ENCODE data around the gene CYB5R4. TPM values are rescaled to one million over a fixed set of nuclear protein-coding genes. Genes with fewer than 3 reads are reported as not detected.

The CYB5R4 gene
- polyA plus RNA-seq, 4 donors, result 10.0 to 15.4 (median 11.8) TPM

DNA sequence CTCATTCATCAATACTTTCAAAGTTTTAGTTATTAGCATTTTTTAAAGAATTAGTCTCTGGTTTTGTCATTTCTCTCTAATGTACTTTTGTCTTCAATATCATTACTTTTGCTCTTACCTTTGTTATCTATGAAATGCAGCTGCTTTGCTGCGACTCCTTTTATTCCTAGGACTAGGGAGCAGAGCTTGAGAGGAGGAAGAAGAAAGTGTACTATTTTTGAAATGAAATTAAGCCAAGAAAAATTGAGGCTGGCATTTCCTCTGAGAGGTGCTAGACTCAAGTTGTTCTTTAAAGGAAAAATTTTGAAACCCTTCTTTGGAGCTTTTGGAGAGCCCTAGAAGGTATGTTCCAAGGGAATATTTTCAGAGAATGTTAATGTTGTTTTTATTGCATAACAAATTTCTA is 125.8 kb downstream of the CYB5R4 start:
- Histone ChIP-seq H3K27me3 (ENCODE audit: control insufficient read depth in 3 of 3, insufficient read depth in 3 of 3, low read length in 3 of 3) (no peaks in the 10 kb centered on the region), H3K9me3 (ENCODE audit: control insufficient read depth in 2 of 2, insufficient read depth in 1 of 2, low read depth in 1 of 2, low read length in 1 of 2) (no peaks in the 10 kb centered on the region), H3K4me1 (ENCODE audit: control insufficient read depth in 3 of 3, insufficient read depth in 2 of 3, low read depth in 1 of 3, low read length in 2 of 3) (no peaks in the 10 kb centered on the region), H3K27ac (ENCODE audit: low read depth in 1 of 3, low read length in 2 of 3) (no peak overlapping the region), H3K4me3 (ENCODE audit: low read depth in 1 of 3, low read length in 3 of 3) (no peak overlapping the region), H3K36me3 (ENCODE audit: control insufficient read depth in 3 of 3, insufficient read depth in 2 of 3, low read depth in 1 of 3, low read length in 3 of 3) (no peaks in the 10 kb centered on the region)
- FAIRE-seq (no peak), DNase-seq (no peak)
- WGBS, 3 donors, result 87 to 92% (median 88%) methylated on average over 1 of the region's 1 CpG

DNA sequence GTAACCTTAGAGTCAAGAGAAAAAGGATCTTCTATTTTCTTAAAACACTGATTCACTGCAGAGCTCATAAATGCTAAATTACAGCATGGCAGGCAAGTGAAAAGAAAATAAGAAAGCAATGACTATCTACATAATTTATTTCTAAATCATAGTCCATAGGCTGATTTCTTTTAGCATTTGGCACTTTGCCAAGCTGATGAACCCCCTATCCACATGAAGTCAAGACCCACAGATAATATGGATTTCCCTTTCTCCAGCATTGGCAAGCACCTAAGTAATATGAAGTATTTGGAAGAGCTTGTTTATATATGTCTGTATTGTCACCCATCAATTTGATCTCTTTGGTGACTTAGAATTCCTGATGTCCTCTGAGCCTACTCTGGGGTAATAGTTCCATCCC is 126.2 kb downstream of the CYB5R4 start:
- no peaks in the 10 kb centered on the region for H3K9me3 ChIP-seq (ENCODE audit: control insufficient read depth in 2 of 2, insufficient read depth in 1 of 2, low read depth in 1 of 2, low read length in 1 of 2)
- DNase-seq (no peak), FAIRE-seq (no peak)
- H3K4me3 ChIP-seq (ENCODE audit: low read depth in 1 of 3, low read length in 3 of 3), result no peak overlapping the region
- no peak overlapping the region for H3K27ac ChIP-seq (ENCODE audit: low read depth in 1 of 3, low read length in 2 of 3)
- no peaks in the 10 kb centered on the region for H3K36me3 ChIP-seq (ENCODE audit: control insufficient read depth in 3 of 3, insufficient read depth in 2 of 3, low read depth in 1 of 3, low read length in 3 of 3)
- no peaks in the 10 kb centered on the region for H3K27me3 ChIP-seq (ENCODE audit: control insufficient read depth in 3 of 3, insufficient read depth in 3 of 3, low read length in 3 of 3)
- H3K4me1 ChIP-seq (ENCODE audit: control insufficient read depth in 3 of 3, insufficient read depth in 2 of 3, low read depth in 1 of 3, low read length in 2 of 3), result no peaks in the 10 kb centered on the region

DNA sequence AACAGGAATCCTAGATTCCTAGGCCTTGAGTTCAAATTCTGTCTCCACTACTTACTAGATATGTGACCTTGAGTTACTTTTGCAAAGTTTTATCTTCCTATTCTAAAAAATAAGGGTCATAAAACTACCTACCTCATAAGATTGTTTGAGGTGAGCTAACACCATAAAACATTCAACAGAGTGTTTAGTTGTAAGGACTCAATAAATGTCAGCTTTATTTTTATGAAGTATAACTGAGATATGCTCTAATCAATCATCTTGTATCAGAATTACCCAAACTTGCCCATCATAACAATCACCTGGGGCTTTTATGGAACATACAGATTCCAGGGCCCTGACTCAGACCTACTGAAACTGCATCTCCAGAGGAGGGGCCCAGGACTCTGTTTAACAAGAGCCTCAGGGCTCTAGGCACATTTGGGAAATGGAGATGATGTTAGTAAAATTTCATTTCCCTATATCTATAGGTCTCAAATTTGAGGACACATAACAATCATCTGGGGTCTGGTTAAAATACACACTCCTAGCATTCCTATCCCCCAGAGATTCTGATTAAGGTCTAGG is 138.6 kb downstream of the CYB5R4 start:
- no peaks in the 10 kb centered on the region for H3K4me1 ChIP-seq (ENCODE audit: control insufficient read depth in 3 of 3, insufficient read depth in 2 of 3, low read depth in 1 of 3, low read length in 2 of 3)
- no peaks in the 10 kb centered on the region for H3K27me3 ChIP-seq (ENCODE audit: control insufficient read depth in 3 of 3, insufficient read depth in 3 of 3, low read length in 3 of 3)
- peaks cover 0 to 2% of the 10 kb centered on the region in 2 donors for H3K9me3 ChIP-seq (ENCODE audit: control insufficient read depth in 2 of 2, insufficient read depth in 1 of 2, low read depth in 1 of 2, low read length in 1 of 2)
- DNase-seq (no peak), FAIRE-seq (no peak)
- H3K27ac ChIP-seq (ENCODE audit: low read depth in 1 of 3, low read length in 2 of 3), result no peak overlapping the region
- H3K36me3 ChIP-seq (ENCODE audit: control insufficient read depth in 3 of 3, insufficient read depth in 2 of 3, low read depth in 1 of 3, low read length in 3 of 3), result no peaks in the 10 kb centered on the region
- no peak overlapping the region for H3K4me3 ChIP-seq (ENCODE audit: low read depth in 1 of 3, low read length in 3 of 3)

DNA sequence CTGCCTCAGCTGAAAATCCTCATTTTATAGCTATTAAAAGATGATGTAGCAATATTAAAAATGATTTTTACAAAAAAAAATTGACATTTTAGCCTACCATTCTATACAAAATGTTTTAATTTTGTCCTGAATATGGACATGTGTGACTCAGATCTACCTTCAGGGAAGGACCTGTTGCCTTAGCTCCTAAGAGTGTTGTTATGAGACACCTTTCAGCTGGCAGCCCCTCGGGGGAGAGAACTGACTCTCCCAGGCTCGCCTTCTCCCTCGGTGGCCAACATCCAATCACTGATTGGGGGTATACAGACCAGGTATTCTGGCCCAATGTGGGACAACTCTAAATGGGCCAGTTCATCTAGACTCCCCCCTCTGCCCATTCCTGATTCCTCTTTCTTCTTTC is 141.6 kb downstream of the CYB5R4 start:
- H3K4me3 ChIP-seq (ENCODE audit: low read depth in 1 of 3, low read length in 3 of 3), result no peak overlapping the region
- H3K36me3 ChIP-seq (ENCODE audit: control insufficient read depth in 3 of 3, insufficient read depth in 2 of 3, low read depth in 1 of 3, low read length in 3 of 3), result no peaks in the 10 kb centered on the region
- no peak overlapping the region for H3K27ac ChIP-seq (ENCODE audit: low read depth in 1 of 3, low read length in 2 of 3)
- FAIRE-seq (no peak), DNase-seq (no peak)
- no peaks in the 10 kb centered on the region for H3K4me1 ChIP-seq (ENCODE audit: control insufficient read depth in 3 of 3, insufficient read depth in 2 of 3, low read depth in 1 of 3, low read length in 2 of 3)
- WGBS, 3 donors, result 85 to 92% (median 89%) methylated on average over 3 of the region's 3 CpGs
- H3K27me3 ChIP-seq (ENCODE audit: control insufficient read depth in 3 of 3, insufficient read depth in 3 of 3, low read length in 3 of 3), result no peaks in the 10 kb centered on the region
- H3K9me3 ChIP-seq (ENCODE audit: control insufficient read depth in 2 of 2, insufficient read depth in 1 of 2, low read depth in 1 of 2, low read length in 1 of 2), result peaks cover 0 to under 1% of the 10 kb centered on the region in 2 donors

DNA sequence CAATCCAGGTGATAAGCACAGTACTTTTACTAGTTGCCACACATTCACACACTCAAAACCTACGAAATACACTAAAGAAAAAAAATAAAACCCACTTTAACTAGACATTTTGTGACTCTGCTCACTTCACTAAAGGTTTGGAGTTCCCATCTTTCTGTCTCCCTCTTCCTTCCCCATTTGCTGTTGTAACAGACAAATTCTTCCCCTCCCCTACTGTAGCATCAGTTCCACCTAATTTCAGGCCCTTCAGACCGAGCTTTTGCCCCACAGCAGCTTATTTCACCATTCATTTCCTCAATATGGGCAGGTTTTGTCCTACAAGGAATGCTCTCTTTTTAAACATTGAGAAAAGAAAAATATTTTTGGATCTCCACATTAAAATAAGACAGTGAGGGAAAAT is 142.7 kb downstream of the CYB5R4 start:
- 60 to 75% (median 74%) methylated on average over 2 of the region's 2 CpGs for WGBS, 3 donors
- DNase-seq, result no peak
- Histone ChIP-seq H3K9me3 (ENCODE audit: control insufficient read depth in 2 of 2, insufficient read depth in 1 of 2, low read depth in 1 of 2, low read length in 1 of 2) (no peaks in the 10 kb centered on the region), H3K27ac (ENCODE audit: low read depth in 1 of 3, low read length in 2 of 3) (no peak overlapping the region), H3K4me3 (ENCODE audit: low read depth in 1 of 3, low read length in 3 of 3) (no peak overlapping the region), H3K36me3 (ENCODE audit: control insufficient read depth in 3 of 3, insufficient read depth in 2 of 3, low read depth in 1 of 3, low read length in 3 of 3) (no peaks in the 10 kb centered on the region), H3K27me3 (ENCODE audit: control insufficient read depth in 3 of 3, insufficient read depth in 3 of 3, low read length in 3 of 3) (no peaks in the 10 kb centered on the region), H3K4me1 (ENCODE audit: control insufficient read depth in 3 of 3, insufficient read depth in 2 of 3, low read depth in 1 of 3, low read length in 2 of 3) (no peaks in the 10 kb centered on the region)
- no peak for FAIRE-seq

DNA sequence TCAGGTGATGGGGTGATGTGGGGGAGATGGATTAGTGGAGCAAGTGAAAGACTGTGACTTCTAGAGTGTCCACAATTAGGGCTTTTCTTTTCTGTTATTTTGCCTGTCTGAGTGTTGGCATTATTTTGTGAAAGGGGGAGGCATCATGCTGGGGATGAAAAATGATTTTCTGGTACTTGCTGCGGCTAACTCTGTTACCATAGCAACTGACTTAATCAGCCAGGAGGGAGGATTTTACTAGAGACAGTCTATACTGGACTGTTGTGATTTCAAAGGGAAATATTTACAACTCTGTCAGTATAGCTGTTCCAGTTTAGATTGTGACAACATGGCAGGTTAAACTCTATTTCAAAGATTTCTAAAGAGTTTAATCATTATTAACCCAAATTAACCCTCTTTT is 143.6 kb downstream of the CYB5R4 start:
- H3K9me3 ChIP-seq (ENCODE audit: control insufficient read depth in 2 of 2, insufficient read depth in 1 of 2, low read depth in 1 of 2, low read length in 1 of 2), result no peaks in the 10 kb centered on the region
- H3K27me3 ChIP-seq (ENCODE audit: control insufficient read depth in 3 of 3, insufficient read depth in 3 of 3, low read length in 3 of 3), result no peaks in the 10 kb centered on the region
- no peak overlapping the region for H3K27ac ChIP-seq (ENCODE audit: low read depth in 1 of 3, low read length in 2 of 3)
- 27 to 52% (median 42%) methylated on average over 1 of the region's 1 CpG for WGBS, 3 donors
- H3K36me3 ChIP-seq (ENCODE audit: control insufficient read depth in 3 of 3, insufficient read depth in 2 of 3, low read depth in 1 of 3, low read length in 3 of 3), result no peaks in the 10 kb centered on the region
- no peaks in the 10 kb centered on the region for H3K4me1 ChIP-seq (ENCODE audit: control insufficient read depth in 3 of 3, insufficient read depth in 2 of 3, low read depth in 1 of 3, low read length in 2 of 3)
- FAIRE-seq (no peak), DNase-seq (no peak)
- H3K4me3 ChIP-seq (ENCODE audit: low read depth in 1 of 3, low read length in 3 of 3), result no peak overlapping the region

DNA sequence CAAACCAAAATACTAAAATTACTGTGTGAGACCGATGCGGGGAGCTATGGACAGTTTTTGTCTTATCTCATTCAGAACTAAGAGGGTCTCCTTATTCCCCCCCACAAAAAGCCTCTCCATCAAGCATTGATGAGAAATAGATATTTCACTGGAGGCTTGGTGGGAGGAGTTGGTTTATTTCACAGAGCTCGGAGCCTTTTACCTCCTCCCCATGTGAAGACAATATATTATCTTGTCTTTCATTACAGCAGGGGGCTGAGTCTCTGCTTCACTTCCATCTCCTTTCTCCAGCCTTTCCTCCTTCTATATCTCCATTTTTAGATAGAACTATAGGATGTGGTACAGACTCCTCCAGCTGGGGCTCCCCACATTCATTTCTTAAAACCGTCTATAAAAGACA is 144.2 kb downstream of the CYB5R4 start:
- no peaks in the 10 kb centered on the region for H3K36me3 ChIP-seq (ENCODE audit: control insufficient read depth in 3 of 3, insufficient read depth in 2 of 3, low read depth in 1 of 3, low read length in 3 of 3)
- H3K27me3 ChIP-seq (ENCODE audit: control insufficient read depth in 3 of 3, insufficient read depth in 3 of 3, low read length in 3 of 3), result no peaks in the 10 kb centered on the region
- no peak overlapping the region for H3K4me3 ChIP-seq (ENCODE audit: low read depth in 1 of 3, low read length in 3 of 3)
- 78 to 90% (median 82%) methylated on average over 4 of the region's 4 CpGs for WGBS, 3 donors
- no peaks in the 10 kb centered on the region for H3K4me1 ChIP-seq (ENCODE audit: control insufficient read depth in 3 of 3, insufficient read depth in 2 of 3, low read depth in 1 of 3, low read length in 2 of 3)
- H3K9me3 ChIP-seq (ENCODE audit: control insufficient read depth in 2 of 2, insufficient read depth in 1 of 2, low read depth in 1 of 2, low read length in 1 of 2), result no peaks in the 10 kb centered on the region
- H3K27ac ChIP-seq (ENCODE audit: low read depth in 1 of 3, low read length in 2 of 3), result no peak overlapping the region
- FAIRE-seq, result no peak
- no peak for DNase-seq

DNA sequence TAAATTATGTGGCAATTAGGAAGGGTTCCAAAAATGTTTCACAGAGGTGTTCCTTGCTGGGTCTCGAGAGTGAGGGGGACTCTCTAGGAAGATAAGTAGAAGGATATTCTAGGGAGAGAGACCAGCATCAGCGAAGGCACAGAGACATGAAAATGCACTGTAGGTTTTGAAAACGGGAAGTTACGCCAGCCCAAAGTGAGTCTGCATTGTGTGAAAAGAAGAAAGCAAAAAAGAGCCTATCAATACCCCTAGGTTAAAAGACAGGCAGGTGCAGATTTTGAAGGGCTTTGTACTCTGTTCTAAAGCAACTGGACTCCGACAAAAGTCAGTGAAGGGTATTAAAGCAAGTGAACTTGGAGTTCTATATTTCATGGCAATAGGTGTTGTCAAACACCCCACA is 148.4 kb downstream of the CYB5R4 start:
- no peak overlapping the region for H3K4me3 ChIP-seq (ENCODE audit: low read depth in 1 of 3, low read length in 3 of 3)
- H3K36me3 ChIP-seq (ENCODE audit: control insufficient read depth in 3 of 3, insufficient read depth in 2 of 3, low read depth in 1 of 3, low read length in 3 of 3), result no peaks in the 10 kb centered on the region
- H3K9me3 ChIP-seq (ENCODE audit: control insufficient read depth in 2 of 2, insufficient read depth in 1 of 2, low read depth in 1 of 2, low read length in 1 of 2), result no peaks in the 10 kb centered on the region
- H3K27me3 ChIP-seq (ENCODE audit: control insufficient read depth in 3 of 3, insufficient read depth in 3 of 3, low read length in 3 of 3), result no peaks in the 10 kb centered on the region
- no peak for FAIRE-seq
- no peaks in the 10 kb centered on the region for H3K4me1 ChIP-seq (ENCODE audit: control insufficient read depth in 3 of 3, insufficient read depth in 2 of 3, low read depth in 1 of 3, low read length in 2 of 3)
- DNase-seq, result no peak
- WGBS, 3 donors, result 73 to 77% (median 74%) methylated on average over 5 of the region's 5 CpGs
- no peak overlapping the region for H3K27ac ChIP-seq (ENCODE audit: low read depth in 1 of 3, low read length in 2 of 3)

DNA sequence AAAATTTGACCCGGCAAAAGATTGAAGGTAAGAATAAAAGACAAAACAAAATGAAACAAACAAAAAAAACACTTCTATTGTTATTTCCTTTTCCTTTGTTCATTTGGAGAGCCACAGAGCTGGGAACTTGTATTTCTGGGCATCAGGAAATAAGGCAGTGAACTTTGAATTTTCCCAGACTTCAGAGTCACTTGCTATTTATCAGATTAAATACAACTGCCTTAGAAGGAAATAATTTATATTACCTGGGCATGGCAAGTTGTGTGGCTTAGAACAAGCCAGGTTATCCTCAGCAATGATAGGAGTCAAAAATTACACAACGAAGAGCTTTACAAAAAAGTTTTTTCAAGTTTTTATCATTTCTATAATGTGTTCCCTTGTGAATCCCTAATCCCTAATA is 153.9 kb downstream of the CYB5R4 start:
- Histone ChIP-seq H3K4me1 (ENCODE audit: control insufficient read depth in 3 of 3, insufficient read depth in 2 of 3, low read depth in 1 of 3, low read length in 2 of 3) (no peaks in the 10 kb centered on the region), H3K27me3 (ENCODE audit: control insufficient read depth in 3 of 3, insufficient read depth in 3 of 3, low read length in 3 of 3) (no peaks in the 10 kb centered on the region), H3K27ac (ENCODE audit: low read depth in 1 of 3, low read length in 2 of 3) (peak overlapping the region in 1 of 3 donors; percentile 16), H3K9me3 (ENCODE audit: control insufficient read depth in 2 of 2, insufficient read depth in 1 of 2, low read depth in 1 of 2, low read length in 1 of 2) (no peaks in the 10 kb centered on the region), H3K36me3 (ENCODE audit: control insufficient read depth in 3 of 3, insufficient read depth in 2 of 3, low read depth in 1 of 3, low read length in 3 of 3) (no peaks in the 10 kb centered on the region), H3K4me3 (ENCODE audit: low read depth in 1 of 3, low read length in 3 of 3) (no peak overlapping the region)
- DNase-seq (peak; percentile 23 to 84), FAIRE-seq (no peak)
- 21 to 57% (median 31%) methylated on average over 2 of the region's 2 CpGs for WGBS, 3 donors
